ENCODE measurements around the gene TTLL8.
"Not testable (repeated sequence)": the region's sequence is repeated elsewhere in the genome, so short reads cannot be mapped to it uniquely, and the experiment has no call there.

Gene TTLL8

DNA sequence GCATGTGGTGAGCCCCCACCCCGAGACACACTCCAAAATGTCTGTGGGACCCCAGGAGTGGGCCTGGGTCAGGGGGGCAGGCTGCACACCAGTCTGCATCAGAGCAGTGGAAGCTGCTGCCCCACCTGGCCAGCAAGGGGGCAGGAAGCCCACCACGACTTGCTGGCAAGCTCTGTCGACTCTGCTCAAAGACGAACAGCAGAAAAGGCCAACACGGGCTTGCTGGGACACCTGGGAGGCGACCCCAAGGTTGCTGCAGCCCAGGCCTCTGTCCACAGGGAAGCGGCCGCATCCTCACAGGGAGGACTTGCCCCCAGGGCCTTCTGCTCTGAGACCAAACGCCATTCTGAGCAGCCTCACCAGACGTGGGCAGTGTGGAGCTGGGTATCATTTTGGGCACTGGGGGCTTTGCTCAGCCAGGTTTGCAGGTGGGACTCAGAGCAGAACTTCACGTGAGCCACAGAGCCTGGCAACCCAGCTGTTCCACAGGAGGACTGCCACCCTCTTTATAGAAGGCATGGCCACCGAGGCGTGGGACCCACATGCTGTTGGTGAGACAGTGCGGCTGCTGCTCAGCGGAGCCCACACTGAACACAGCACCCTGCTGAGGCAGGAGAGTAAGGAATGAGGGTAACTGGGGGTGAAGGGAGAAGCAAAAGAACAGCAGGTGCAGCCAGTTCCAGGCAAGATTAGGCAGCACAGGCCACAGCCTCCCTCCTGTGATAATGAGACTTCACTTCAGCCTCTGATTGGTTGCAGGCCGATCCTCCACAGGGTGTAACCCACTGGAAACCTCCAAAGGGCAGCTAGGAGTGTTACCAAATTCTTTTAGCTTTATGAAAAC is 56.5 kb downstream of the TTLL8 start:
- DNase-seq (ENCODE audit: low spot score) = no peak

DNA sequence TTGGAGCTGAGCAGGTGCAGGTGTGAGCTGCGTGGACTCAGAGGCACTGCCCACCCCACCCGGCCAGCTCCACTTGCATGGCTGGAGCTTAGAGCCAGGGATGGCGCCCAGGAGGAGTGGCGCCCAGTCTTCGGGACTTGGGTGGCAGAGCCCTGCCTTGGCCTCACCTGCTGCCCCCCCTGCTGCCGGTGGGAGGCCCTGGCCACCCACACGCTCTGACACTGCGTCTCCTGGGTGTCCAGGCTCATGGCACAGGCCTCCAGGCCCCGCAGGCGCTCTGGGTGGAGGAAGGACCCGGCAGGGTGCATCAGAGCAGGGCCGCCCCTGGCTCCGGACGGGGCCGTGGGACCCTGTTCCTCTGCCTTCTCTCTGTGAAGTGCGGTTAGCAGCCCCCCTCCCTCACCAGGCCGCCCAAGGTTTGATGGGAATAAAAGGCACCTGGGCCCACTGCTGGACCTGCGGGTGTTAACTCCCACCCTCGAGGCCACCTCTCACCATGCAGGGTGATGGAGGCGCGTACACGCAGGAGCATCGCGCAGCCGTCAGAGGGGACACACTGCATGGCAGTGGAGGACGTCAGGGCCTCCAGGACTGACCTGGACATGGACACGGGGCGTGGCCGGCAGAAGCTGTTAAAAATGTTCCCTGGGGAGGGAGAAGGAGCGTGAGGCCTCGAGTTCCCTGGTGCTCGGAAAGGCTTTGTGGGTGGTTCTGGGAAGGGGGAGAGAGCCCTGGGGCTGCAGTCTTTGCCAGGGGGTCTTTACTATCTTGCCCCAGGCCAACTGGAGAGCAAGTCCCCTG is 57.3 kb downstream of the TTLL8 start:
- DNase-seq (ENCODE audit: low spot score) = no peak

DNA sequence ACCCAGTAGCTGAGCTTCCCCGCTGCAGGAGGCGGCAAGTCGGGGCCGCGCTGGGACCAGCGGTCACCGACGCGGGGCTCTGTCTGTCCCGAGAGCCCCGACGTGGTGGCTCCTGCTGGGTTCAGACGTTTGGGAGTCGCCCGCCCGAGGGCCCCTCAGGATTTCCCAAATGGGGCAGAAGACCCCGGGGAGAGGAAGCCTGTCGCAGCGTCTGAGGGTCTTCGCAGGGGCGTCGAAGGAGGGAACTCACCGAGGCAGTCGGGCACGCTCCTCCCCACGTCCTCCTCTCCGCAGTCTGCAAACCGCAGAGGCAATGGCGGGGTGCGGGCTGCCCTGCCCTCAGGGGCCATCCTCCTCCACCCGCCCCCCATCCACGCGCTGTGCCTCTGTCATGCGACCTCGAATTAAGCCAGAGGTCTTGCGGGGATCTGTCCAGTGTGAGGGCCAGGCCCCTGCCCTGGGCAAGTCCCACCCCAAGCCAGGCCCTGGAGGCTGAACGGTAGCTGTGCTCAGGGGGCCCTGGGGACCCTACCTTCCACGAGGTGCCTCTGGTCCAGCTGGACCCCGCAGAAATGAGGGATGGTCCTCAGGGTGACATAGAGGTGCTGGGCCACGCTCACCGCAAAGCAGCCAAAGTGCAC is 58.0 kb downstream of the TTLL8 start:
- no peak for DNase-seq (ENCODE audit: low spot score)

DNA sequence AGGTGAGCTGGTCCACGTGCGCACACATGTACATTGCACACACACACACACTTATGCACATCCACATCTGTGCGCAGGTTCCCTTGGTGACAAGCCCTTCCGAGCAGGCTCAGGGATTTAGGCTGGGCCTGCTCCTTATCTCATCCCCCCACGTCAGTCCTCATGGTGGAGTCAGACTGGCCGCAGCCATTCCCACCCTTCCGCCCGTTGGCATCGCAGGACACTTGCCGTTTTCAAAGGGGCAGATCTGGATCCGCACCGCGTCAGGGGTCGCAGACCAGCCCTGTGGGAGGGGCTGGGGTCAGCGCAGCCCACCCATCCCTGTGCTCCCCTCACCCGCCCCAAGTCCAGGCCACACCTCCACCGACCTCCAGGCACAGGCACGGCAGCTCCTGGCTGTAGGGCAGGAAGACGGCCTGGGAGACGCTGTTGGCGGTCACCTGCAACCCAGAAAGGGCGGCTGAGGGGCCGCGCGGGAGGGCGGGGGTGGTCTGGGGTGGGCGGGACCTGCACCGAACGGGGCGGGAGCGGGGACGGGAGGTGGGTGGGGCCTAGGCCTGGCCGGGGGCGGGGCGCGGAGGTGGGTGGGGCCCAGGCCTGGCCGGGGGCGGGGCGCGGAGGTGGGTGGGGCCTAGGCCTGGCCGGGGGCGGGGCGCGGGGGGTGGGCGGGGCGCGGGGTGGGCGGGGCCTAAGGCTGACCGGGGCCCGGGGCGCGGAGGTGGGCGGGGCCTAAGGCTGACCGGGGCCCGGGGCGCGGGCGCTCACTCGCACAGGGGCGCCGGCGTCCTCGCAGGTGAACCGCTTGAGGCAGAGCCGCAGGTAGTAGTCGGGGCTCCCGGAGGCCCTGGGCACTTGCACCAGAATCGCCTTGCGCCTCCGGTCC is 58.8 kb downstream of the TTLL8 start:
- no peak for DNase-seq (ENCODE audit: low spot score)

DNA sequence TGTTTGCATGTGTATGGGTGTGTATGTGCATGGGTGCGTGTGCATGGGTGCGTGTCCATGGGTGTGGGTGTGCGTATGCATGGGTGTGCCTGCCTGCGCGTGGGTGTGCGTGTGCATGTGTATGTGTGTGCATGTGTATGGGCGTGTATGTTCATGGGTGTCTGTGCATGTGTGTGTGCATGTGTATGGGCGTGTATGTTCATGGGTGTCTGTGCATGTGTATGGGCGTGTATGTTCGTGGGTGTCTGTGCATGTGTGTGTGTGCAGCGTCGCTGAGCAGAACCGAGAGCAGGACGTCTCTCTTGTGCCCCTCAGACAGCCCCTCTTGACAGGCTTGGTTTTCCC is 59.4 kb downstream of the TTLL8 start:
- no peak for DNase-seq (ENCODE audit: low spot score)

DNA sequence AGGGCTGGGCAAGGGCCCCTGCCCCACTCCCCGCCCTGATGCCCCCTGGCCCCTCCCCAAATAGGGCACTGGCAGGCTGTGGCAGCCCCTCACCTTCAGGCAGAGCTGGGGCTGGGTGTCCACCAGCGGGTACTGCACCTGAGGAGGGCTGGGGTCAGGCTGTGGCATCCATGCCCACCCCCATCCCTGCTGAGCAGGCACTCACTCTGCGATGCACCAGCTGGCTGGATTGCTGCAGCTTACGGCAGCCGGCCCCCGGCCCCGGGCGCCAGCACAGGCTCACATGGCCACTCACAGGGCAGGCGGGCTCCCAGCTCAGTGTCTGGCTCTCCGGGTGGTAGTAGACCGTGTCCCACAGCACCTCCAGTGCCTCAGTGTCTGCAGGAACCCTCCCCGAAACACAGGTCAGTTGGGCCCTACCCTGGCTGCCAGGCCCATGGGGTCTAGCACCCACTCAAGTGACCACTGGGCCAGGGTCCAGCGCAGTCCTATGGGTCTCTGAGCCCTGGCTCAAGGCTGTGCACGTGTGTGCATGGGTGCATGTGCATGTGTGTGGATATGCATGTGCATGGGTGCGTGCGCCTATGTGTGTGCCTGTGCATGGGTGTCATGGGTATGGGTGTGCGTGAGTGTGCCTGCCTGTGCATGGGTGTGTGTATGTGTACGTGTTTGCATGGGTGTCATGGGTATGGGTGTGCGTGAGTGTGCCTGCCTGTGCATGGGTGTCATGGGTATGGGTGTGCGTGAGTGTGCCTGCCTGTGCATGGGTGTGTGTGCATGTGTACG is 60.0 kb downstream of the TTLL8 start:
- no peak for DNase-seq (ENCODE audit: low spot score)

DNA sequence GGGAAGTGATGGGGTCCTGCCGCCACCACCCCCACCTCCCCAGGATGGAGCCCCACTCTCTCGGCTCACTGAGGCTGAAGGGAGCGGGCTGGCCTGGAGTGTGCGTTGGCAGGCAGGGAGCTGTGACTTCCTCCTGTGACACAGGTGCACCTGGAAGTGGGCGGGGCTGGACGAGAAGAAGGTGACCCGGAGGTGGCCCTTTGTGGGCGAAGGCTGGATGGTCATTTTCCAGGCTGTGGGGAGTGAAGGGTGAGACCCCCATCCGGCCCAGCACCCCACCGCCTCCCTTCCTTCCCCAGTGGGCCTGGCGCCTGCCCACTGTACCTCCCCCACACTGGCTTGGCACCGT is 60.9 kb downstream of the TTLL8 start:
- no peak for DNase-seq (ENCODE audit: low spot score)

DNA sequence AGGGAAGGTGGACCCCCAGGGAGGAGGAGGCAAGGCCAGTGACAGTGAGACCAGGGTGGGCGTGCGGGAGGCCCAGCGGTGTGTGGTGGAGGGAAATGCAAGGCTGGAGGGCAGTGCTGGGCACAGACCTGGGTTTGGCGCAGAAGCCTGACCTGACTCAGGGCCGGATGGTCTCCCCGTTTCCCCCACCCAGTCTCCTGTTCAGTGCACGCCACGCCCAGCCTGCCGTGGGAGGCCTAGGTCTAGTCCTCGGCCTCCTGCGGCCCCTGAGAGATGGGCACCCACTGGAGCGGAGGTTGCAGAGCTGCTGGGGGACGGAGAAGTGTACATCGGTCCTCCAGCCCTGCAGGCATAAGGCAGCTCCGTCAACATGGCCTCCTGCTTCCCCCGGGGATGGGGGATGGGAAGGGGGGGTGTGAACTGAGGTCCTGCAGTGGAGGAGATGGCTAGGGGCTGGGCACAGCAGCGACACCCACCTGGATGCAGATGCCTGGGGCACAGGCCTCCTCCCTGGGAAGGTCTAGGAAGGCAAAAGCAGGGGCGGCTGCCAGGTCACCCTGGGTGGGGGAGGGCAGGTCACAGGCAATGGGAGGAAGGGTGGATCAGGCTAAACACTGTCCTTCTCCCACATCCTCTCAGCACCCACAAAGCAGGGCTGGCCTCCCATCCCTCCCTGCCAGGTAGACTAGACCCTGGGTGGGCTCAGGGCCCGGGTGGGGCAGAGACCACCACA is 61.4 kb downstream of the TTLL8 start:
- no peak for DNase-seq (ENCODE audit: low spot score)

DNA sequence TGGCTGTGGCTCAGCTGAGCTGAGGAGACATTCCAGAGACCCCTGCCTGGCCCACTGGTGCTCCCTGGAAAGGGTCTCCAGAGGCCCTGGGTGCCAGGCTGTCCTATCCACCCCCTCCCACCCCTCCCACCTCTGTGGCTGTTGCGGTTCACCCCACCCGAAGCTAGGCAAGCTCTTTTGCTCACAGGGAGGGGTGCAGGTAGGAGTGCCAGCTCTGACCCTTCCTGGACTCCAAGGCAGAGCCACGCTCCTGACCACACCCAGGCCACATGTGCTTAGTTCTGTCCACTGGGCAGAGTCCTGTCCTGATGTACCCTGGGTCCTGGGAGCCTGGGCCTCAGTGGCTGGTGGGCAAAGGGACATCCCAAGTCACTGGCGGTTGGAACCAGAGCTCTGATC is 62.0 kb downstream of the TTLL8 start:
- no peak for DNase-seq (ENCODE audit: low spot score)

DNA sequence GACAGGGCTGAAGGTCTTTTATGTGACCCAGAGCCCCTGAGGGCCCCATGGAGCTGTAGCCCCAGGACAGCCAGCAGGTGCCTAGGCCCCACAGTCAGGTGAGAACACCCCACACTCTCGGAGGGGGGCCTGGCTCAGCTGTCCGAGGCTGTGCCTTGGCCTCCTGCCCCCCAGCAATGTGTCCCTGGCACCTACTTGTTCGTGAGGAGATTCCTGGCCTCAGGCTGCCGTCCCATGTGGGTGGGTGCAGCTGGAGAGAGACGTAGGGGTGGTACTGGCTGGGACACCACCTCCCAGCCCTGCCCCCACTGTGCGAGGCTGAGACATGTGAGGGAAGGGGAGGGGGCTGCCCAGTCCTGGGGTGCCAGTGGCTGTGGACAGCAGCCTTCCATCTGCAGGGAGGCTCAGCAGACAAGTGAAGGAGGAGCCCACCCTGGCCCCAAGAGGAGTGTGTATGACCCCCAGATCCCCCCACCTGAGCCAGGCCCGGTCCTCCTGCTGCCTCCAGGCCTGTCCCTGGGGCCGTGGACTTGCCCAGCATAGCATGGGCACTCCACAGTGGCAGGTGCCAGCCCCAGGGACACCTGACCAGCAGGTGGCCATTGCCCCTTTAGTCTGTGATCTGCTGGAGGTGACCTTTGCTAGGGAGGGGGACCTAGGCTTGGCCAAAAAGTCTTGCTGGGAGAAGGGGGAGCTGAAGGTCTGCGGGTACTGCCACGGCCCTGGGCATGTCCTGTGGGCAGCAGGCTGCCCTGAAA is 62.6 kb downstream of the TTLL8 start:
- no peak for DNase-seq (ENCODE audit: low spot score)

DNA sequence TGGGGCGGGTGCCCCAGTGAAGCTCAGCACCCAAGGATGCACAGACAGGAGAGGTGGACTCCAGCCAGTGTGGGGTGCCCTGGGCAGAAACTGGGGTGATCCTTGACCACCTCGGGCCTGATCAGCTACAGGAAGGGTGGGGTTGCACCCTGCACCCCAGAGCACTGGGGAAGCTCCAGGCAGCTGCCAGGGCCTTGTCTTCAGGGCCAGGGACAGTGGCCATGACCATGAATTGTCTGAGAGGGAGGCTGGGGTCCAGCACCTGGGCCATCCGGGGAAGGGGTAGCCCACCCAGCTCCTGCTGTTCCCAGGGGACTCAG is 63.1 kb downstream of the TTLL8 start:
- DNase-seq (ENCODE audit: low spot score) = no peak

DNA sequence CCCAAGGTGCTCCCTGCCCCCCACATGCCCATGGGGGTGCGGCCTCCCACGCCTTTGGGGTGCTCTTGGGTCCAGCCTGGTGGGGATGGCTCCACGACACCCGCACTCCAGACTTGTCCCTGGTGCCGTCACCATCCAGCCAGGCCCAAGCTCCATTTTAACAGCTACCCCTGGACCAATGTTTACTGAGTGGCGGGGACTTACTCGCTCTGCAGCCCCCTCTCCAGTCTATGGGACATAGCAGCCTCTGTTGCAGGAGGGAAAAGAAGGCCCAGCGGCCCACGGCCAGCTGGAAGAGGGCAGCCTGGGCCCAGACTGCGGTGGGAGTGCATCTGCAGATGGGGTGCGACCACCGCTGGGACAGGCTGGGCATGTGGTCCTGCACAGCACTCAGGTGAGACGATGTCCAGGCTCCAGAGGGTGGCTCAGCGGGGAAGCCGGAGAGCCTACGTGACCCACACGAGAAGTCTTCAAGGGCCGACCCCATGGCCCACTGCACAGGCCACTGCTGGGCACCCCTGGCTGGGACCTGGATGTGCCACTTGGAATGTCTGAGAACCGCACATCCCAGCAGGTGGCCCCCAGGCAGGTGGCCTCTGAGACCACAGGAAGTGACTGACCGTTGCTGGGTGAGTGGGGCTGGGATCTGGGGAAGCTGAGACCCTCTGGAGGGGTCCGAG is 63.6 kb downstream of the TTLL8 start:
- DNase-seq (ENCODE audit: low spot score) = no peak

DNA sequence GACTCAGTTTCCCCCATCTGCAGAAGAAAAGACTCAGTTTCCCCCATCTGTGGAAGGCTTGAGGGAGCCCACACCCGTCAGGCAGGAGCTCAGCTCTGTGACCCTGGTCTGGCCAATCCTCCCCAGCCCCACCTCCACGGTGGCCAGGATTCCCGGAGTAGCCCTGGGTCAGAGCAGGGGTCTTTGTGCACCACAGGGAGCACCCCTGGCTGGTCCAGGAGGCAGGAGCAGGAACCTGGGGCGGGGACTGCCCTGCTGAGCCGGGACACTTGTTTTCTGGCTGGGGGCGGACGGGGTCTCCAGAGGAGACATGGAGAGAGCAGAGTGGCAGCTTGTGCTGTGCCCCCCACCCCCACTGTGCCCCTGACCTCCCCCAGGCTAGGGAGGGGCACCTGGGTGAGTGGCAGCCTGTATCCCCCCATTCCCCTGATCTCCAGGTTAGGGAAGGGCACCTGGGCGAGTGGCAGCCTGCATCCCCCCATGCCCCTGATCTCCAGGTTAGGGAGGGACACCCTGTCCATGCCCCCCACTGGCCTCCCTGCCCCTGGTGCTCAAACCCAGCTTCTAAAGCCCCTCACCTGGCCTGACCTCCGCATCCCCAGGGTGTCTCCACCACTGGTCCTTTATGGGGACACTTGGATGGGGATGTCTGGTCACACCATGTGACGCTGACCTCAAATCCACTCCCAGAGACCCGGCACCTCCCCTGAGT is 64.3 kb downstream of the TTLL8 start:
- DNase-seq (ENCODE audit: low spot score) = no peak

DNA sequence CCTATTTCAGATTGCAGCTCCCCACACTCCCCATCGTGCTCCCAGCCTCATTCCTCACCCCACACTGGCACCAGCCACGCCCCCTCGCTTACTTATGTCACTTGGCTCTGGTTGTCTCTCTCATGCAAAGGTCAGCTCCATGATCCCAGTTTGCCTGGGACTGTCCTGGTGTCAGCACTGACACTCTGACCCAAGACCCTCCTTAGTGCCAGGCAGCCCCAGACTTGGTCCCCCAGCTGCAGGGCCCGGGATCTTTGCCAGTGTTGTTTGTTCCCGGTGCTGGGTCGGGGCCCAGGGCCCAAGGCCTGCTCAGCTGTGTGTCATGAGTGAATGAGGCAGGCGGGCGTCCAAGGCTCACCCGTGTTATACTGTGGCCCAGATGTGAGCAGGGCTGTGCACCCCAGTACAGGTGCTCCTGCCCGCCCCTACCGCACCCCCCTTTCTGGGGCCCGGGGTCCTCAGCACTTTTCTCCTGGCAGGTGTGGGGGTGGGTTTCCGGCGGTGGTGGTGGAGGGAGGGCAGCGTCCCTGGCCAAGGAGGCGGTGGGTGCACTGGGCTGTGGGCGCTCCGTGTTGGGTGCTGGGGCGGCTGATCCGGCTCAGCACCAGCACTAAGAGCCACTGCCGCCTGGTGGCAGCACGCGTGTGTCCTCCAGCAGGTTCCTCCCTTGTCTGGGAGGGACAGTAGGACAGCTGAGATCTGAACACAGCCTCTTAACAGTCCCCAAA is 65.0 kb downstream of the TTLL8 start:
- peak; percentile 25 for DNase-seq (ENCODE audit: low spot score)

DNA sequence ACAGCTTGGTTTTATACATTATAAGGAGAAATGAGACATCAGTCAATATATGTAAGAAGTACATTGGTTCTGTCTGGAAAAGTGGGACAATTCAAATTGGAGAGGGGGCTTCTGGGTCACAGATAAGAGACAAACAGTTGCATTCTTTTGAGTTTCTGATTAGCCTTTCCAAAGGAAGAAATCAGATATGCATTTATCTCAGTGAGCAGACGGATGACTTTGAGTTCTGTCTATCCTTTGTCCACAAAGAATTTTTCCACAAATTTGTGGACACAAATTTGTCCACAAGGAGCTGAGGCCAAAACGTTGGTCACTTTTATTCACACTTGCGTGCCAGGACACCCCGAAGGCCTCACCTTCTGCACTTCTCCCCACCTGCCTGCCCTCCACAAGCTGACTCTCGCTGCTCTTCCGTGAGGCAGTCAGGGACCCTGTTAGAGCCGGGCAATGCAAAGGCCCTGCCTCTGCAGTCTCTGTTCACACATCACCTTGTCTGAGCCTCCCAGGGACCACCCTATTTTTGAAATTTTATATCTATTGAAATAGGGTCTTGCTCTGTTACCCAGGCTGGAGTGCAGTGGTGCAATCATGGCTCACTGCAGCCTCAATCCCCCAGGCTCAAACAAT is 66.1 kb downstream of the TTLL8 start:
- no peak for DNase-seq (ENCODE audit: low spot score)

DNA sequence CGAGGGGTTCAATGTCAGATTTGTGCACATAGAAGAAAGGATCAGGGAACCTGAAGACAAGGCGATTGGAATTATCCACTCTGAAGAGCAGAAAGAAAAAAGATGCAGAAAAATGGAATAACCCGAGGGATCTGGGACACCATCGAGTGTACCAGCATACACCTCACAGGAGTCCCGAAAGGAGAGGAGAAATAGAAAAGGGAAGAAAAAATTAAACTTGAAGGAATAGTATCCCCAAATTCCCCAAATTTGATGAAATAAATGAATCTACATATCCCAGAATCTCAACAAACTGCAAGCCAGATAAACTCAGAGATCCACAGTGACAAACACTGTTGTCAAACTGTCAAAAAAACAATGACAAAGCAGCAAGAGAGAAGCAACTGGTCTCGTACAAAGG is 66.9 kb downstream of the TTLL8 start:
- no peak for DNase-seq (ENCODE audit: low spot score)

DNA sequence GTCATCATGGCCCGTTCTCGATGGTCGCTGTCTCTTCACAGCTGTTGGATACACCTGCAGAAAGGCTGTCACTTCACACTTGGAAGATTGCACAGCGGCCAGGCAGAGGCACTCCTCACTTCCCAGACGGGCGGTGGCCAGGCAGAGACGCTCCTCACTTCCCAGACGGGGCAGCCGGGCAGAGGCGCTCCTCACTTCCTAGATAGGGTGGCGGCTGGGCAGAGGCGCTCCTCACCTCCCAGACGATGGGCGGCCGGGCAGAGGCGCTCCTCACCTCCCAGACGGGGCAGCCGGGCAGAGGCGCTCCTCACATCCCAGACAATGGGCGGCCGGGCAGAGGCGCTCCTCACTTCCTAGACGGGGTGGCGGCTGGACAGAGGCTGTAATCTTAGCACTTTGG is 68.3 kb downstream of the TTLL8 start:
- not testable (repeated sequence) for DNase-seq (ENCODE audit: low spot score)

DNA sequence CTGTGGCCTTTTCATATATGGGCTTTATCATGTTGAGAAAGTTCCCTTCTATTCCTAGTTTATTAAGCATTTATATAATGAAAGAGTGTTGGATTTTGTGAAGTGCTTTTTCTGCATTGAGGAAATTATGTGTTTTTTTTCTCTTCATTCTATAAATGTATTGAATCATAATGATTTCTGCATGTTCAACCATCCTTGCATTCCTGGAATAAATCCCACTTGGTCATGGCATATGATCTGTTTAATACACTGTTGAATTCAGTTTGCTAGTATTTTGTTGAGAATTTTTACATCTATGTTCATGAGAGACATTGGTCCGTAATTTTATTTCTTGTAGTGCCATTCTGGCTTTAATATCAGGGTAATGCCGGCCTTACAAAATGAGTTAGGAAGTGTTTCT is 71.8 kb downstream of the TTLL8 start:
- no peak for DNase-seq (ENCODE audit: low spot score)
